Tibial nerve (tissue), 4 donors: Measurements from ENCODE around the gene IRGQ.
A peak's percentile ranks its signal among the peaks of the same experiment; 100 is the strongest.

ENCODE experiments used
- EP300 ChIP-seq, 2 donors: sonication (generic); formaldehyde crosslinking; IDR thresholded peaks; one replicate each; pipeline ENCODE4 v1.6.1; 2017; ENCODE audit warnings: antibody characterized with exemption in 2 of 2, mild to moderate bottlenecking in 1 of 2
- POLR2A ChIP-seq, 2 donors: fragments of 450-650 bp; IDR thresholded peaks; one replicate each; pipeline ENCODE4 v1.6.1; 2017; ENCODE audit warnings: antibody characterized with exemption in 2 of 2, mild to moderate bottlenecking in 2 of 2, moderate library complexity in 2 of 2
- TF ChIP-seq, protein P1 (sequence below), 5 experiments: fragments of 200-600 bp in 3 of 5; fragments of 450-650 bp in 2 of 5; sonication (generic) in 3 of 5; IDR thresholded peaks; one replicate each; pipeline ENCODE4 v1.5.1; 2016 to 2019; ENCODE audit warnings: antibody characterized with exemption in 5 of 5, mild to moderate bottlenecking in 3 of 5, moderate library complexity in 2 of 5

GRCh38 chr19:43634872-43635560 lies 39.1 kb upstream of the IRGQ start:
- peak in 1 of 2 donors; percentile 6 for TF ChIP-seq POLR2A (IDR thresholded peaks at IDR 0.05)
- TF ChIP-seq, protein P1, sequence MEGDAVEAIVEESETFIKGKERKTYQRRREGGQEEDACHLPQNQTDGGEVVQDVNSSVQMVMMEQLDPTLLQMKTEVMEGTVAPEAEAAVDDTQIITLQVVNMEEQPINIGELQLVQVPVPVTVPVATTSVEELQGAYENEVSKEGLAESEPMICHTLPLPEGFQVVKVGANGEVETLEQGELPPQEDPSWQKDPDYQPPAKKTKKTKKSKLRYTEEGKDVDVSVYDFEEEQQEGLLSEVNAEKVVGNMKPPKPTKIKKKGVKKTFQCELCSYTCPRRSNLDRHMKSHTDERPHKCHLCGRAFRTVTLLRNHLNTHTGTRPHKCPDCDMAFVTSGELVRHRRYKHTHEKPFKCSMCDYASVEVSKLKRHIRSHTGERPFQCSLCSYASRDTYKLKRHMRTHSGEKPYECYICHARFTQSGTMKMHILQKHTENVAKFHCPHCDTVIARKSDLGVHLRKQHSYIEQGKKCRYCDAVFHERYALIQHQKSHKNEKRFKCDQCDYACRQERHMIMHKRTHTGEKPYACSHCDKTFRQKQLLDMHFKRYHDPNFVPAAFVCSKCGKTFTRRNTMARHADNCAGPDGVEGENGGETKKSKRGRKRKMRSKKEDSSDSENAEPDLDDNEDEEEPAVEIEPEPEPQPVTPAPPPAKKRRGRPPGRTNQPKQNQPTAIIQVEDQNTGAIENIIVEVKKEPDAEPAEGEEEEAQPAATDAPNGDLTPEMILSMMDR (IDR thresholded peaks at IDR 0.05) = peak in 1 of 5 experiments; percentile 9
- TF ChIP-seq EP300 (IDR thresholded peaks at IDR 0.05) = peak in 1 of 2 donors; percentile 30
